ENCODE measurements around the gene GABRG3. TPM values are rescaled to one million over a fixed set of nuclear protein-coding genes. Genes with fewer than 3 reads are reported as not detected.

Gene GABRG3
- total RNA-seq, 1 experiment from 2014 or later: not detected

GRCh38 chr15:27429577-27429976 is 458.6 kb downstream of the GABRG3 start:
- intact Hi-C loops (cut with micrococcal nuclease; ENCODE audit: unreplicated experiment): no loop called here
- no TSS peak for BruUV-seq (replicated peaks)
- peaks cover 2% of the 10 kb centered on the region for H3K9me3 Mint-ChIP-seq (ENCODE audit: low read depth, unreplicated experiment)
- H3K36me3 Mint-ChIP-seq (ENCODE audit: insufficient read depth, unreplicated experiment): no peaks in the 10 kb centered on the region
- no peaks in the 10 kb centered on the region for H3K4me1 Mint-ChIP-seq (ENCODE audit: low read depth, unreplicated experiment)
- no peak overlapping the region for H3K4me3 Mint-ChIP-seq (ENCODE audit: low read depth, unreplicated experiment)
- TF ChIP-seq CTCF (IDR thresholded peaks at IDR 0.05; ENCODE audit: unreplicated experiment): no peak
- no peak for DNase-seq
- H3K27me3 Mint-ChIP-seq (ENCODE audit: unreplicated experiment): no peaks in the 10 kb centered on the region
- no peak overlapping the region for H3K27ac Mint-ChIP-seq (ENCODE audit: unreplicated experiment)
- CTCF ChIA-PET: no interaction called here

- Mint-ChIP-seq H3K9me3 (ENCODE audit: low read depth, unreplicated experiment) (peaks cover 6% of the 10 kb centered on the region), H3K27me3 (ENCODE audit: unreplicated experiment) (no peaks in the 10 kb centered on the region), H3K4me1 (ENCODE audit: low read depth, unreplicated experiment) (no peaks in the 10 kb centered on the region), H3K36me3 (ENCODE audit: insufficient read depth, unreplicated experiment) (no peaks in the 10 kb centered on the region), H3K4me3 (ENCODE audit: low read depth, unreplicated experiment) (no peak overlapping the region), H3K27ac (ENCODE audit: unreplicated experiment) (no peak overlapping the region)
- TF ChIP-seq CTCF (IDR thresholded peaks at IDR 0.05; ENCODE audit: unreplicated experiment): no peak
- BruUV-seq (replicated peaks): no TSS peak
- DNase-seq: no peak
- intact Hi-C loops (cut with micrococcal nuclease; ENCODE audit: unreplicated experiment): no loop called here
- CTCF ChIA-PET: no interaction called here
Measured at GRCh38 chr15:27433604-27434003, 462.6 kb downstream of the GABRG3 start.

GRCh38 chr15:27438403-27439375 is 467.7 kb downstream of the GABRG3 start:
- DNase-seq: no peak
- Mint-ChIP-seq H3K4me3 (ENCODE audit: low read depth, unreplicated experiment) (no peak overlapping the region), H3K9me3 (ENCODE audit: low read depth, unreplicated experiment) (peaks cover 6% of the 10 kb centered on the region), H3K27me3 (ENCODE audit: unreplicated experiment) (no peaks in the 10 kb centered on the region), H3K36me3 (ENCODE audit: insufficient read depth, unreplicated experiment) (no peaks in the 10 kb centered on the region), H3K27ac (ENCODE audit: unreplicated experiment) (no peak overlapping the region), H3K4me1 (ENCODE audit: low read depth, unreplicated experiment) (no peaks in the 10 kb centered on the region)
- CTCF ChIA-PET: no interaction called here
- intact Hi-C loops (cut with micrococcal nuclease; ENCODE audit: unreplicated experiment): no loop called here
- TF ChIP-seq CTCF (IDR thresholded peaks at IDR 0.05; ENCODE audit: unreplicated experiment): no peak
- BruUV-seq (replicated peaks): no TSS peak

GRCh38 chr15:27441120-27441519 is 470.1 kb downstream of the GABRG3 start:
- H3K4me3 Mint-ChIP-seq (ENCODE audit: low read depth, unreplicated experiment): no peak overlapping the region
- no peak for DNase-seq
- intact Hi-C loops (cut with micrococcal nuclease; ENCODE audit: unreplicated experiment): no loop called here
- TF ChIP-seq CTCF (IDR thresholded peaks at IDR 0.05; ENCODE audit: unreplicated experiment): no peak
- H3K27ac Mint-ChIP-seq (ENCODE audit: unreplicated experiment): no peak overlapping the region
- no peaks in the 10 kb centered on the region for H3K36me3 Mint-ChIP-seq (ENCODE audit: insufficient read depth, unreplicated experiment)
- BruUV-seq (replicated peaks): no TSS peak
- CTCF ChIA-PET: no interaction called here
- peaks cover 4% of the 10 kb centered on the region for H3K9me3 Mint-ChIP-seq (ENCODE audit: low read depth, unreplicated experiment)
- no peaks in the 10 kb centered on the region for H3K27me3 Mint-ChIP-seq (ENCODE audit: unreplicated experiment)
- H3K4me1 Mint-ChIP-seq (ENCODE audit: low read depth, unreplicated experiment): no peaks in the 10 kb centered on the region

Data from Calu3 (cell line).